H1 (cell line): ENCODE measurements around the gene ITIH6. TPM values are rescaled to one million over a fixed set of nuclear protein-coding genes. Genes with fewer than 3 reads are reported as not detected.

Experiments used
- CTCF ChIA-PET: fragments of 300-600 bp; sonication (Branson Sonifier 250); formaldehyde crosslinking; loops from one replicate; lab custom pipeline; 2021; ENCODE audit not compliant: partially characterized antibody; lab: Charles Lee
- POLR2A ChIA-PET: fragments of 300-600 bp; sonication (Branson Sonifier 250); formaldehyde crosslinking; loops from one replicate; lab custom pipeline; 2021; ENCODE audit warnings: inconsistent platforms; ENCODE audit not compliant: partially characterized antibody; lab: Charles Lee
- DNase-seq, 2 experiments: peaks; one replicate each; pipeline versions ENCODE4 v3.0.0 to v3.0.0-alpha.2; 2010 to 2022; ENCODE audit warnings: low spot score in 2 of 2, low read depth in 1 of 2, mixed read lengths in 1 of 2
- FAIRE-seq: peaks from 2 replicates; lab custom pipeline; 2011; peaks lifted over from hg19 to GRCh38; lab: Jason Lieb, UNC
- H2AFZ ChIP-seq: 2 replicates; pipeline ENCODE4 v1.8.1; 2012; ENCODE audit warnings: low read length, inconsistent platforms
- H2AK5ac ChIP-seq: 2 replicates; pipeline ENCODE4 v1.6.1; 2013; ENCODE audit warnings: low read depth, low read length
- H2BK120ac ChIP-seq: replicated peaks from 2 replicates; pipeline ENCODE3; 2013; ENCODE audit warnings: low read depth, low read length, inconsistent platforms
- H2BK12ac ChIP-seq: 2 replicates; pipeline ENCODE4 v1.6.1; 2013; ENCODE audit warnings: low read depth, low read length
- H2BK15ac ChIP-seq: 2 replicates; pipeline ENCODE4 v1.6.1; 2013; ENCODE audit warnings: low read length
- H2BK20ac ChIP-seq: 2 replicates; pipeline ENCODE4 v1.6.1; 2013; ENCODE audit warnings: low read length
- H2BK5ac ChIP-seq: 2 replicates; pipeline ENCODE4 v1.6.1; 2013; ENCODE audit warnings: low read depth, low read length
- H3K14ac ChIP-seq: 2 replicates; pipeline ENCODE4 v1.6.1; 2013; ENCODE audit warnings: inconsistent platforms; ENCODE audit not compliant: insufficient read length
- H3K18ac ChIP-seq: 2 replicates; pipeline ENCODE4 v1.6.1; 2013; ENCODE audit warnings: low read length; ENCODE audit errors: extremely low read depth
- H3K23ac ChIP-seq: 2 replicates; pipeline ENCODE4 v1.6.1; 2013; ENCODE audit warnings: inconsistent platforms; ENCODE audit not compliant: insufficient read length
- H3K23me2 ChIP-seq: 2 replicates; pipeline ENCODE4 v1.6.1; 2013; ENCODE audit warnings: low read depth, low read length
- H3K27ac ChIP-seq: 2 replicates; pipeline ENCODE4 v1.6.1; 2011; ENCODE audit warnings: low read depth, low read length, inconsistent platforms
- H3K27me3 ChIP-seq, 4 experiments: replicated peaks in 1 of 4; 1 replicate in 1 of 4; 2 replicates in 3 of 4; pipeline versions ENCODE4 v1.6.1 to v1.8.1; 2011 to 2013; ENCODE audit warnings: low read length in 3 of 4, mild to moderate bottlenecking in 3 of 4, inconsistent platforms in 2 of 4, mixed read lengths in 2 of 4, moderate library complexity in 1 of 4; ENCODE audit not compliant: control insufficient read depth in 3 of 4, insufficient read depth in 3 of 4; ENCODE audit errors: extremely low read depth in 1 of 4
- H3K36me3 ChIP-seq, 4 experiments: 2 replicates each; pipeline versions ENCODE4 v1.6.1 to v1.8.1; 2011 to 2013; ENCODE audit warnings: mild to moderate bottlenecking in 4 of 4, low read length in 3 of 4, moderate library complexity in 2 of 4, control low read depth in 1 of 4, inconsistent platforms in 1 of 4; ENCODE audit not compliant: insufficient read depth in 4 of 4, control insufficient read depth in 2 of 4
- H3K4ac ChIP-seq: replicated peaks from 2 replicates; pipeline ENCODE3; 2013; ENCODE audit warnings: low read length, low read depth, mixed read lengths, inconsistent platforms; ENCODE audit not compliant: insufficient read length
- H3K4me1 ChIP-seq, 4 experiments: replicated peaks in 1 of 4; 1 replicate in 1 of 4; 2 replicates in 3 of 4; pipeline versions ENCODE4 v1.6.1 to v1.8.1; 2011 to 2013; ENCODE audit warnings: low read length in 3 of 4, inconsistent platforms in 2 of 4, mixed read lengths in 1 of 4; ENCODE audit not compliant: insufficient read depth in 4 of 4, control insufficient read depth in 3 of 4
- H3K4me2 ChIP-seq, 2 experiments: 2 replicates each; pipeline versions ENCODE4 v1.6.1 to v1.8.1; 2011 to 2013; ENCODE audit warnings: low read depth in 2 of 2, low read length in 2 of 2, control low read depth in 1 of 2, inconsistent platforms in 1 of 2, mild to moderate bottlenecking in 1 of 2; ENCODE audit not compliant: insufficient read depth in 1 of 2
- H3K4me3 ChIP-seq, 4 experiments: fragments of 200-600, 300-600 bp in 1 of 4; sonication (generic), shearing (Covaris generic), sonication (Bioruptor Twin) in 1 of 4; 2 replicates each; pipeline versions ENCODE4 v1.5.1 to v1.8.1; 2011 to 2016; ENCODE audit warnings: low read length in 4 of 4, low read depth in 3 of 4, control low read depth in 2 of 4, inconsistent platforms in 2 of 4, mild to moderate bottlenecking in 2 of 4, mixed read lengths in 1 of 4, moderate library complexity in 1 of 4; ENCODE audit not compliant: insufficient read depth in 2 of 4; ENCODE audit errors: extremely low read depth in 1 of 4
- H3K56ac ChIP-seq: replicated peaks from 2 replicates; pipeline ENCODE3; 2013; ENCODE audit warnings: low read depth, mild to moderate bottlenecking, mixed read lengths, low read length, inconsistent platforms; ENCODE audit not compliant: insufficient read length
- H3K79me1 ChIP-seq: 2 replicates; pipeline ENCODE4 v1.6.1; 2013; ENCODE audit warnings: low read depth, low read length, control low read depth
- H3K79me2 ChIP-seq, 2 experiments: 2 replicates each; pipeline versions ENCODE4 v1.6.1 to v1.8.1; 2012 to 2013; ENCODE audit warnings: low read length in 2 of 2, mild to moderate bottlenecking in 2 of 2, inconsistent platforms in 1 of 2; ENCODE audit not compliant: insufficient read depth in 2 of 2, control insufficient read depth in 1 of 2
- H3K9ac ChIP-seq, 4 experiments: replicated peaks in 1 of 4; 1 replicate in 1 of 4; 2 replicates in 3 of 4; pipeline versions ENCODE4 v1.6.1 to v1.8.1; 2011 to 2013; ENCODE audit warnings: low read depth in 3 of 4, low read length in 3 of 4, control low read depth in 2 of 4, mild to moderate bottlenecking in 2 of 4, moderate library complexity in 2 of 4, inconsistent platforms in 1 of 4; ENCODE audit errors: extremely low read depth in 1 of 4
- H3K9me3 ChIP-seq, 2 experiments: 2 replicates each; pipeline versions ENCODE4 v1.6.1 to v1.8.1; 2012 to 2013; ENCODE audit warnings: mild to moderate bottlenecking in 2 of 2, moderate library complexity in 2 of 2, control low read depth in 1 of 2, inconsistent platforms in 1 of 2, low read depth in 1 of 2, low read length in 1 of 2, mixed read lengths in 1 of 2; ENCODE audit not compliant: insufficient read depth in 2 of 2
- H4K20me1 ChIP-seq, 2 experiments: replicated peaks in 1 of 2; 2 replicates each; pipeline versions ENCODE3 to v1.8.1; 2011 to 2013; ENCODE audit warnings: inconsistent platforms in 2 of 2, low read length in 2 of 2, mild to moderate bottlenecking in 1 of 2; ENCODE audit not compliant: insufficient read depth in 2 of 2, control insufficient read depth in 1 of 2
- H4K5ac ChIP-seq: 2 replicates; pipeline ENCODE4 v1.6.1; 2013; ENCODE audit warnings: low read length, low read depth, mixed read lengths, inconsistent platforms; ENCODE audit not compliant: insufficient read length
- H4K8ac ChIP-seq: 2 replicates; pipeline ENCODE4 v1.8.0; 2013; ENCODE audit warnings: mild to moderate bottlenecking, moderate library complexity, low read length, inconsistent platforms; ENCODE audit not compliant: insufficient read depth; ENCODE audit errors: extremely low read depth
- H4K91ac ChIP-seq: replicated peaks from 2 replicates; pipeline ENCODE3; 2013; ENCODE audit warnings: low read length, mixed read lengths, inconsistent platforms; ENCODE audit not compliant: insufficient read length
- BRCA1 ChIP-seq: IDR thresholded peaks from 2 replicates; pipeline ENCODE4 v1.6.1; 2012; ENCODE audit warnings: low read depth, low read length, improper control_type of control experiment
- CEBPB ChIP-seq: IDR thresholded peaks from 2 replicates; pipeline ENCODE4 v1.6.1; 2012; ENCODE audit warnings: low read depth, low read length
- NANOG ChIP-seq: IDR thresholded peaks from 2 replicates; pipeline ENCODE4 v1.6.1; 2011; ENCODE audit warnings: low read length, low read depth, mild to moderate bottlenecking, inconsistent platforms; ENCODE audit not compliant: insufficient read depth, poor library complexity, severe bottlenecking
- RNF2 ChIP-seq: fragments of 200-900, 300-1000 bp; sonication (generic); IDR thresholded peaks from 2 replicates; pipeline ENCODE4 v1.7.1; 2016; ENCODE audit warnings: borderline replicate concordance, low read depth, mild to moderate bottlenecking, antibody characterized with exemption, low read length; ENCODE audit not compliant: poor library complexity, severe bottlenecking; ENCODE audit errors: missing control alignments
- TBP ChIP-seq: IDR thresholded peaks from 2 replicates; pipeline ENCODE4 v1.6.1; 2011; ENCODE audit warnings: low read depth, low read length, improper control_type of control experiment
- WGBS, 2 experiments: shearing (Covaris generic) in 1 of 2; methylation state at CpG; one replicate each; pipeline versions ENCODE4 v1.1.6 to v1.1.7; 2013 to 2015; ENCODE audit warnings: low lambda C conversion rate in 2 of 2, mixed read lengths in 2 of 2, inconsistent platforms in 1 of 2, low coverage in 1 of 2, missing lambda C conversion rate in 1 of 2; ENCODE audit not compliant: insufficient replicate concordance in 2 of 2, insufficient coverage in 1 of 2, insufficient read length in 1 of 2; ENCODE audit errors: extremely low coverage in 1 of 2, missing lambda C conversion rate in 1 of 2; 5-methylcytosine and 5-hydroxymethylcytosine counted together
- polyA plus RNA-seq, 7 experiments: library from polyadenylated mRNA; depleted of rRNA in 3 of 7; stranded (reverse) in 5 of 7; unstranded in 2 of 7; fragments of >200 nt in 5 of 7; fragments of 200-250 nt in 2 of 7; gene quantifications; 1 replicate in 5 of 7; 2 replicates in 1 of 7; 4 replicates in 1 of 7; pipeline versions ENCODE4 v1.2.1 to v1.2.3, GENCODE V29; 2011 to 2013; ENCODE audit warnings: missing spikeins in 2 of 7, mixed read lengths in 2 of 7
- total RNA-seq: library from RNA; stranded (reverse); fragmentation: NEBNext Ultra II Directional; extraction: Animal tissue kit (Norgen Biotek cat#: 25700); gene quantifications from 2 replicates; pipeline ENCODE4 v1.2.1, GENCODE V29; 2021
- TF ChIP-seq, protein P1 (sequence below): IDR thresholded peaks from 2 replicates; pipeline ENCODE4 v1.6.1; 2012; ENCODE audit warnings: inconsistent platforms

Gene ITIH6
- total and polyA plus RNA-seq, 2 of the 8 experiments (the other 6 are each of a cell fraction or from before 2014, with no cell fraction given): 0.02 TPM; not detected in 1

GRCh38 chrX:54747733-54748393 lies 50.2 kb downstream of the ITIH6 start:
- H3K36me3 ChIP-seq: no peaks in the 10 kb centered on the region
- no peak for TF ChIP-seq CEBPB
- TF ChIP-seq RNF2: no peak
- no peak for TF ChIP-seq TBP
- TF ChIP-seq BRCA1: no peak
- TF ChIP-seq, protein P1, sequence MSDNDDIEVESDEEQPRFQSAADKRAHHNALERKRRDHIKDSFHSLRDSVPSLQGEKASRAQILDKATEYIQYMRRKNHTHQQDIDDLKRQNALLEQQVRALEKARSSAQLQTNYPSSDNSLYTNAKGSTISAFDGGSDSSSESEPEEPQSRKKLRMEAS: no peak
- no peak for TF ChIP-seq NANOG
- DNase-seq (no peak), FAIRE-seq (no peak)
- H4K91ac ChIP-seq: no peak overlapping the region
- ChIA-PET POLR2A (no interaction called here), CTCF (no interaction called here)
- H3K4me1 ChIP-seq: no peaks in the 10 kb centered on the region
- H2BK120ac ChIP-seq: no peak overlapping the region
- H3K4ac ChIP-seq: no peak overlapping the region
- no peak overlapping the region for H2BK20ac ChIP-seq
- no peak overlapping the region for H4K5ac ChIP-seq
- H3K4me2 ChIP-seq: no peak overlapping the region
- H3K4me3 ChIP-seq: no peak overlapping the region
- no peak overlapping the region for H3K56ac ChIP-seq
- H3K27ac ChIP-seq: no peak overlapping the region
- no peak overlapping the region for H2AK5ac ChIP-seq
- no peak overlapping the region for H3K9ac ChIP-seq
- 83% methylated on average over 3 of the region's 3 CpGs; no CpG with 5 or more reads in 1 of the 2 experiments for WGBS, 2 experiments
- no peaks in the 10 kb centered on the region for H4K20me1 ChIP-seq
- no peak overlapping the region for H4K8ac ChIP-seq
- H3K79me1 ChIP-seq: no peaks in the 10 kb centered on the region
- no peak overlapping the region for H2BK5ac ChIP-seq
- H3K23me2 ChIP-seq: no peaks in the 10 kb centered on the region
- no peaks in the 10 kb centered on the region for H3K79me2 ChIP-seq
- no peak overlapping the region for H3K18ac ChIP-seq
- no peak overlapping the region for H3K23ac ChIP-seq
- H2BK15ac ChIP-seq: no peak overlapping the region
- no peak overlapping the region for H2BK12ac ChIP-seq
- H2AFZ ChIP-seq: no peak overlapping the region
- H3K14ac ChIP-seq: no peak overlapping the region
- no peaks in the 10 kb centered on the region for H3K27me3 ChIP-seq
- H3K9me3 ChIP-seq: no peaks in the 10 kb centered on the region
